ENCODE data around the gene LUZP1.

The LUZP1 gene

DNA sequence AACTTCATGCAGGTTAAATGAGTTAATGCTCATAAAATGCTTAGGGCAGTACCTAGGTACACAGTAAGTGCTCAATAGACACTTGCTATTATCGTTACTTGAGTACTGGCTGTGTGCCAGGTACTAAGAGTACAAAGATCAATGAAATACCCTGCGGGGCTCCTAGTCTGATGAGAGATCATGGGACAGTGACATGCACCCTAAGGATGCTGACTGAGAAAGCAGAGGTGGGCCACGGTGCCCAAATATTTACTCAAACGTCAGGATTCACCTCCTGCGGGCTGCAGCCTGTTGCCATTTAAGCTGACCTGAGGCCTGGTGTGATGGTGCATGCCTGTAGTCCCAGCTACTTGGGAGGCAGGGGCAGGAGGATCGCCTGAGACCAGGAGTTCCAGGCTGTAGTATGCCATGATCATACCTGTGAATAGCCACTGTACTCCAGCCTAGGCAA is 19.8 kb upstream of the LUZP1 start:
- DNase-seq = no peak

DNA sequence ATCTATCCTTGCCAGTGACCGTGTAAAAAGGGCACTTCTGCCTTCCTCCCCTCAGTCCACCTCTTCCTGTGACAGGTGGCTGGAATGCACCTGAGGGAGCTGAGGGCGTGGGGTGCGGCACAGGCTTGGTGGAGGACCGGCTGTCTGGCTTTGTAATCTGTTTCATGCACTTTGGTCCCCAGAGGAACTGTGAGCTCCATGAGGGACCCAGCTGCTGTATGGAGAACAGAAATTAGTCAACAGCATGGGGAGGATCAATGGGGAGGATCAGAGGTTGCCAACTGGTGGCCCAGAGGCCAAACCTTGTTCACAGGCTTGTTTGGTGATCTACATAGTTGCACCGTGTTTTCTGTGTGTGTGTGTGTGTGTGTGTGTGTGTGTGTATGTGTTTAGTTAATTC is 19.0 kb upstream of the LUZP1 start:
- DNase-seq = no peak

DNA sequence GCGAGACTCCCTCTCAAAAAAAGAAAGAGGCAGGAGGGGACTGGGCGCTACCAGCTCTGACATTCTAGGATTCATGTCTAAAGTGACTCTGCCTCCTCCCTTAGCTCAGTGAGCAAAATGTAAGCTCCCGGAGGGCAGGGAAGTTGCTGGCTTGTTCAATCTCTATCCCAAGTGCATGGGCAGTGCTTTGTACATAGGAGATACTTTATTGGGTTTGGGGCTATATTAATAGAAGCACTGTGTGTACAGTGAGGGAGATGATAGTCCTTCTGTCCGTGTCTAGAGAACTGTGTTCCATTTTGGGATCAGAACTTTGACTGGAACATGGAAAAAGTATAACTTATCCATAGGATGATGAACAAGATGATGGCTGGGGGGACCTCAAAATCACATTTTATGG is 16.7 kb upstream of the LUZP1 start:
- no peak for DNase-seq

DNA sequence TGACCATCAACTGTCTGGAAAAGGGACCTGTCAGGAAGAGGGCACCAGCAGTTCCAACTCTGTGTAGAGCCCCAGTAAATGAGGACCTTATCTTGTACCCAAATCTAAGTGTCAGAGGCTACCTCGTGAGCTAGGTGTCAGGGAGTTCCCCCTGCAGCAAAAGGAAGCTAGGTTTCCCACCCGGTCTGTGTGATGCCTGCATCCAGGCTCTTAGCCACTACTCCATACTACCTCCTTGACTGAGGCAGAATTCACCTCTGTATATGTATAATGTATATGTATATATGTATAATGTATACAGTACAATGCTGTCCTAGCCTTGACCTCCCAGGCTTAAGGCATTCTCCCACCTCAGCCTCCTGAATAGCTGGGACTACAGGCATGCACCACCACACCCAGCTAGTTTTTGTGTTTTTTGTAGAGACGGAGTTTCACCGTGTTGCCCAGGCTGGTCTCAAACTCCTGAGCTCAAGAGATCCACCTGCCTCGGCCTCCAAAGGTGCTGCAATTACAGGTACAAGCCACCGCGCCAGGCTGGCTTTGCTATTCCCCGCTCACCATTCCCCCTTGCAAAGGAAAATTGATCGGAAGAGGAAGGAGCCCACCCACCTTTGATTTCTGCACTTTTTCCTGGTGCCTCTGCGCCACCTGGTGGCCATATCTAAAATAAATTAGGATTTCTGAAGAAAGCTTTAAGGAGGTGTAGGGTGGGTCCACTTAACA is 15.7 kb upstream of the LUZP1 start:
- peak; percentile 55 for DNase-seq

DNA sequence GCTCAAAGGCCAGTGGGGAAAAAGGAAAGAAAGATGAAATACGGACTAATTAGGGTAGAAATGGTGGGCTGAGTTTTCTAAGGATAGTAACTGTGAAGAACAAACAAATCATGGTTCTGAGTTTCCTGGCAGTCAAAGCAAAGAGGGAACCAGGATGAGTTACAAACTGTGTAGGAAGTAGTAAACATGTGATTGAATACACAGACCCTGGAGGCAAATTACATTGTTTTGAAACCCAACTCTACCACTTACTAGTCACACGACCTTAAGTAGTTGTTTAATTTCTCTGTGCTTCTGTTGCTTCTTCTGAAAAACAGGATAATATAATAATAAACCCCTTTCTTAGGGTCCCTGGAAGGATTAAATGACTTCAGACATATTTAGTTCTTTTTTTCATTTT is 11.2 kb upstream of the LUZP1 start:
- no peak for DNase-seq

DNA sequence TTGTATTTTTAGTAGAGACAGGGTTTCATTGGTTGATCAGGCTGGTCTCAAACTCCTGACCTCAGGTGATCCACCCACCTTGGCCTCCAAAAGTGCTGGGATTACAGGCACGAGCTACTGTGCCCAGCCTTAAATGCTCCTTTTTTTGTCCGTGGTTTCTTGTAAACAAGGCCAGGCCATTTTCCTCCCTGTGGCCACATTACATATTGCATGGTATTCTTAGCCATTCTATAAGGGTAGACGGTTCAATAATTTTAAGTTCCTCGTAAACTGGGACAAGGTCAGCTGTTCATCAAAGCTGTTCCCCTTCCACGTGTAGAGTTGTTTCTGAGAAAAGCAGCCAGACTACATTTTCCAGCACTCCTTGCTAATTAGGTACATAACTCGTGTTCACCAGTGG is 10.3 kb upstream of the LUZP1 start:
- no peak for DNase-seq

DNA sequence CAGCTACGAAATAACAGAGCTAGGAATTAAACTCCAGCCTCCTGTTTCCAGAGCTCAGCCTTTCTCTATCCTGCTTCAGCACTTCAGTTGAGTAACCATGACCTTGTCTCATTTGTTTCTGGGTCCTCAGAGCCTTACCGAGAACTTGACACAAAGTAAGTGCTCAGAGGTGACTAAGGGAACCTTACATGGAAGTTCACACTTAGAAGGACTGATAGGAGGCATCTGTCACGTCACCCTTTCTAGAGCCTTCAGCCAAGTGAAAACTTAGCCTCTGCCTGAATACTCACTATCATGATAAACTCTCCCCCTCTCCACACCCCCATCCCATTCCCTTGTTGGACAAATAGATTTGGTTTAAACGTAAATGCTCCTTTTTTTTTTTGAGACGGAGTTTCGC is 9.8 kb upstream of the LUZP1 start:
- no peak for DNase-seq

DNA sequence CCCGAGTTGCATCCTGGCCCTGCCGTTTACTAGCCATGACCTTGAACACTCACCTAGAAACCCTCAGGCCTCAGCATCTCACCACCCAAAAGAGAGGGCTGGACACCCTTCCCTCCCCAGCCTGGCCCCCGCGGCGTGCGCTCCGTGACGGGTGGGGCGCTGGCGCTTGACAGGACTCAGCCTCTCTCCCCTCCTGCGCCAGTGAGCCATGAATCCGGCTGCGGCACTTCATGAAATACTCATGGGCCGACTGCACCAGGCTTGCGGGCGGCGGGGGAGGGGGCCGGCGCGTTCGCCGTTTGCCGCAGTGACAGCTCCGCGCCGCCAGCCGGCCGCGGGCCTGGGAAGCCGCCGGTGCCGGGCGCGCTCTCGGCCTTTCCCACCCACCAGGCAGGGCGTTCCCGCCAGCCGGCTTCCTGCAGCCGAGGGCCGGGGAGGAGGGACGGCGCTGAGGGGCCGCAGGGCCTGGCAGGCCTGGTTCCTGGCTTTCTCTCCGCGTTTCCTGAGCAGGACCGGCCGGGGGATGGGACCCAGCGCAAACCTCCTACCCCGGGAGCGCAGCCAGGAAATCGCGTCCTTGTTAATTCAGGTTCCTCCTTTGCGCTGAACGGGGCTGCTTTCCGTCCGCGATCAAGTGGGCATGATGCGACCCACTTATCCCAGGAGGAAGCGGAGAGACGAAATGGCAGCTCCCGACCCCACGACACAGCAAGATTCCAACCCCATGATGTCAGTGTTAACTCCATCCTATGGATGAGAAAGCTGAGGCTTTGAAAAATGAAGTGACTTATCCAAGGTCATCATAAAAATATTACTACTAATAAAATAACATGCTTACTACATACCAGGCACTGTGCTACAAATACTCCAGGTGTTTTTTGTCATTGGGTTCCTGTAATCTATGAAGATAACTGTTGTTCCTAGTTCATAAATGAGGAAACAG is 9.1 kb upstream of the LUZP1 start:
- peak; percentile 27 for DNase-seq

DNA sequence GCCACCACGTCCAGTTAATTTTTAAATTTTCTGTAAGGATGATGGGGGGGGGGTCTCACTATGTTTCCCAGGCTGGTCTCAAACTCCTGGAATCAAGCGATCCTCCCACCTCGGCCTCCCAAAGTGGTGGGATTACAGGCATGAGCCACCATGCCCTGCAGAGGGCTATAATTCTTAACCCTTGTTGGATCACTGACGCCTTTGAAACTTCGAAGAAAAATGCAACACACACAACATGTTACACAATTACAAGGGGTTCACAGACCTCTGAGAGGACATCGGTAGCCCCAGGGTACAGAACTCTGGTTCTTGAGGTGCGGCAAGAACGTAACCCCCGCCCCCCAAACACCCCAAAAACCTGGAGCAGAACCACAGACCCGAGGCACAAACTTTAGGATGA is 8.4 kb upstream of the LUZP1 start:
- no peak for DNase-seq

DNA sequence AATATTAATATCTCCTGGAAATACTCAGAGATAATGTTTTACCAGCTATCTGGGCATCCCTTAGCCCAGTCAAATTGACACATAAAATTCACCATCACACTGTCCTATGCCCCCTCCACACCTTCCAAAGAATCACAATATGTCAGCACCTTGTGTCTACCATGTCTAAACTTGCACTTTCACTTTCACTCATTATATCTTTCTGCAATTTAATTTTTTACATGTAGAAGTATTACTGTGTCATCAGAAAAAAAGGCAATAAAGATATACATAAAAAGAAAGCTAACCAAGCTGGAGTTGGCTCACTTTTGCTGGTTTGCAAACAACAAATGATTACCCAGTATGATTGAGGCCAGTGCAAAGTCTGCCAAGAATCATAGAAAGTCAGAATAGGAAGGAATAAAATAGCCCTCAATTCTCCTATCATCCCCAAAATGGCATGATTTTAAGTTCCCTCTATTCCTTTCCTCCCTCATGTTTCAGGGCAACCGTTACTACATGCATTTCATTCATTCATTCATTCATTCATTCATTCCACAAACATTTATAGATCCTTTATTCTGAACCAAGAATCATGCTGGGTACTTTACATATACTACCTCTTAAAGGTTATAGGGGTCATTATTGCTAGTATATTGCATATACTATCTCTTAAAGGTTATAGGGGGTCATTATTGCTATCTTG is 5.9 kb upstream of the LUZP1 start:
- DNase-seq = no peak

DNA sequence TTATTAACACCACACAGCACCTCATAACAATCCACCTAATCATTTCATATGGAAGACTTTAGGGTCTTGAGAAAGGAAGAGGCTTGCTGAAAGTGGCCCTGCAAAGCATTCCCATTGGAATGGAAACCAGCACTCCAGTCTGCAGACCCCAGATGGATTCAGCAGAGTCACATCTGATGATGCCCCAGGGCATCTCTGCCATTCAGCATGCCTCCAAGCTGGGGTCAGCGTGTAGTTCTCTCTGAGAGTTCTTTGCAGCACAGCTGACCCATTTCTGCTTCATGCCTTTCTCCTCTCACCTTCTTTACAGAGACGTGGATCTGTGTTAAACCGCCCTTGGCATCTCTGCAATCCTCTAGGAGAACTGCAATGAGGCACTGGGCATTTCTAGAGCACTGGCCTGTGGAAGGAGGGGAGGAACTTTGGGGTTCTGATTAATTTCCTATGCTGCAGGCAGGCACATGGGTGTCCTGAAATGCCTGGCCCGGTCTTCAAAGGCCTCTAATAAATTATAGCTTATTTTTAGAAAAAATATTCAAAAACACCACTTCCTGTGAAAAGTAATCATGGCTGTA is 2.6 kb upstream of the LUZP1 start:
- no peak for DNase-seq

DNA sequence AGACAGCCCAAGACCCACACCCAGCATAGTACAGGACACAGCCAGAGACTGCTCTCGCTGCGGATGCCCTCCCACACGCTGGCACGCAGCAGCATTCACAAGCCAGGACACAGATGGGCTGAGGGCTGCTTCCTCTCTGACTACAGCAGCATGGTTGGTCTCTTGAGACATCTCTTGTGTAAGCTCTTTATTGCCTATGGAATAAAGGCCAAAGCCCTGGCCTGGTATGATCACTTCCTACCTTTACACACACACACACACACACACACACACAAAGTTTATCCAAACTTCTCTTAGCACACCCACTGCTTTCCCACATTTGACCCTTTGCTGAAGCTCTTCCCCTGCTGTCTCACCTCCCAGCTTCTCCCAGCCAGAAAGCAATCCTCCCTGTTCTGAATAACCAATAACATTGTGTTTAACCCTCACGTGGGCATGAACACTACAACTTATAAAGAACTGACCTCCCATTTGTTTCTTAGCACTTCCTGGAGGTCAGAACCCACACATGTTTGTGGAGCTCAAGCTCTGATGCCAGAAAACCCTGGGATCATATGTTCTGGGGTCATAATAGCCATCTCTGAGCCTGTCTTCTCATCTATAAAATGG is 1.2 kb upstream of the LUZP1 start:
- no peak for DNase-seq

DNA sequence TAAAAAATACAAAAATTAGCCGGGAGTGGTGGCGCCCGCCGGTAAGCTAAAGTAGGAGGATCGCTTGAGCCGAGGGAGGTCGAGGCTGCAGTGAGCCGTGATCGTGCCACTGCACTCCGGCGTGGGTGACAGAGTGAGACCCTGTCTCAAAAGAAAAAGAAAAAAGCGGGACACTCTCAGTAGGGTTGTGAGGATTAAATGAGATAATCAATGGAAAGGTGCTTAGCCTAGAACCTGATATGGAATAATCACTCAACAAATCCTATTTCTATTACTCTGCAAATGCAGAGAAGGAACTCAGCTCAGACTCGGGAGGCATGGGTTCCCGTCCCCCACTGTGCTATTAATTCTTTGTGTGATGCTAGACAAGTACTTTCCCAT is 529 bp upstream of the LUZP1 start:
- no peak for DNase-seq

DNA sequence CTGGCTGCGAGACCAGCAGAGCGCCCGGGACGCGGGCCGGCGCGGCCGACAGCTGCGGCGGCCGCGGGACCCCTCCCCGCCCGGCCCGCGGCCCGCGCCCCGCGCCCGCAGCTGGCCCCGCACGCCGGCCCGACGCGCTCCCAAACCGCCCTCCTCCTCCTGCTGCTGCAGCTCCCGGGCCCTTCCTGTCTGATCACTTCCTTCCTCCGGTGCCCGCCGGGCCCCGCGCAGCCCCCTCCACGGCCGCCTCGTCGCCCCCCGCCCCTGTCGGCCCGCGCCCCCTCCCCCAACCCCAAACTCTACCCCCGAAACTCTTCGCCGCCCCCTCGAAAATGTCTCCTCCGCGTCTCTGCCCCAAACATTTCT is 594 bp downstream of the LUZP1 start:
- DNase-seq = no peak

DNA sequence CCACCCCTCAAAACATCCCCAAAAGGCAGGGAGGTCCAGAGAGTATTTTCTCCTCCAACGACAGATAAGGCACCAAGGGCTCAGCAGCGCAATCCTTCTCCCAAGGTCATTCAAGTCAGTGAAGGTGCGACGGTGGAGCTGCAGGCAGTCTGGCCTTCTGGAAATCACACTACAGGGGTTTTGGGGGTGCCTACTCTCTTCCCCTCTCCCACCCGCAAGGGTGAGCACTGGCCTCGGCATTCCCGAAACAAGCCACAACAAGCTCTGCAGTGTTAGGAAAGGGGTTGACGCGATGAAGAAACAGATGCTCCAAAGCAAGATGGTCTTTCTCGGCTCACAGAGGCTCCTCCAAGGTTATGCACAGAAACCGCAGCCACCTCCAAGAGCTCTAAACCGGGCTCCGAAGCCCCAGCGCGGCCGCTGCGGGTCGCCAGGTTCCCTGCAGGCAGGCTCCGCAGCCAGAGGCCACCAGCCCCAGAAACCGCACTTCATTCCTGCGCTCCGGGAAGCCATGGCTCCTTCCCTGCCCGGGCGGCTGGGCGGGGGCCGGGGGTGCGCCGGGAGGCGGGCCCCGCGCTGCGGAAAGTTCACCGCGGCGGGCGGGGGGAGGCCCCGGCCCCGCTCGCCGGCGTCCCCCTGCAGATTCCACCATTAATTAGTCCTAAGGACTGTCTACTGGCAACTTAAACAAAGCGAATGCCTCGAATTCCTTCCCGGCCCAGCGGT is 1.1 kb downstream of the LUZP1 start:
- no peak for DNase-seq

DNA sequence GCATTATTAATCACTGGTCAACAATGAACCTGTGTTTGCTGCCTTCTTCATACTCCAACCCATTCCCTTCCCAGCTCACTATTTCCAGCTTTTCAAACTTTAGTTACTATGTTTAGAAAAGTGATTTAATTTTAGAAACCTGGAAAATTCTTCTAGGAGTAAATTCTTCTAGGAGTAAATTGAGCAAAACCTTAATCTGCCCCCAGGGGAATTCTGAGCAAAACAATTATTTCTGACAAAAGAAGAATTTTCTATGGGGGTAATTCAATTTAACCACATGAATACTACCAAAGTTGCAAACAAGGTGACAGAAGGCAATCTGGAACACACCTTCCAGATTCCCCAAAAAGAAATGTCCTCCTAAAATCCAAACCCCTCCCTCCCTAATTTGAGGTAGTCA is 1.8 kb downstream of the LUZP1 start:
- no peak for DNase-seq

DNA sequence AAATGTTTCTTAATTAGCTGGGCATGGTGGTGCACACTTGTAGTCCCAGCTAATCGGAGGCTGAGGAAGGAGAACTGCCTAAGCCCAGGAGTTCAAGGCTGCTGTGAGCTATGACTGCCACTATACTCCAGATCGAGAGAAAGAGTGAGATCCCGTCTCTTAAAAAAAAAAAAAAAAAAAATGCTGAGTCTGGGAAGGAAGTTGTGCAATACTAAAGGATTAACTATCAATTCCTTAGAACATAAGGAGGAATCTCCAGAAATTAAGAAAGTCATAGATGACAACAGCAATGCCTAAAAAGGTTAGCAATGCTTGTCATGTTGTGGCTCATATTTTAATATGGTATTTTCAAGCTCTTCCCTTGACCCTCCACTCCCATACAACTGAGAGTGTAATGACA is 5.3 kb downstream of the LUZP1 start:
- DNase-seq = no peak

DNA sequence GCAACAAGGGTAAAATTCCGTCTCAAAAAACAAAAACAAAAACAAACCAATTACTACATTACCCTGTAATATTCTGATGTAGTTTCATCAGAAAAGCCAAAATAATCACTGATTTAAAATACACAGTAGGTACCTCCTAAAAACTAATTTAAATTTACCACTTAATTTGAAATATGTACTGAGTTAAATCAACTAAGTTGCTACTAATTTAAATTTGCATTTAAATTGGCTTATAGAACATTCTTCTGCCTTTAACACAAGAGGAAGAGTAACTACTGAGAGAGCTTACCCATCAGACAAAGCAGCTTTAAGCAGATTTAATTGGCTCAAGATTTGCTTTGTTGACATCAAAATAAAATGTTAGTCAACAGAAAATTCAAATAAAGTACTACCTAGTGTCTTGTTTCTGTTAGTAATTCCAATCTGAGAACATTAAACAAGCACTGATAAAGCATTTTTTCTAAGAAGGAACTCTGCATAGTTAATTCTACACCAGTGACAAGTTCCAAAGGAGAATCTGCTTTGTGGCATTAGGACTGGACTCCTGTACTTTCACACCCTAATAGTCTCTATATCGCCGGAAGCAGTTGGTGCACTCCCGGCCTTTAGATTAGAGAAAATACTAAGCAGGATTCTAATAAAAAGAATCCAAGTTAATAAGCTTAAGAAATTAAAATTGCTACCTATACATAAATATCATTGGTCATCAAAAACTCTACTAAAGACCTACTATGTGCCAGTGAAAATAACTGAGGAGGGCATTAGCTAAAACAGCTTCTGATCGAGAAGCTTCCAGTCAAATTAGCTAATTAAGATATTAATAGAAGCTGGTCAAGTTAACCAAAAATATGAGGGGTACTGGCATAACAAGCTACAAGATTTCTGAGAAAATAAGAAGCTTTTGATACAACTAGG is 8.4 kb downstream of the LUZP1 start:
- DNase-seq = no peak

DNA sequence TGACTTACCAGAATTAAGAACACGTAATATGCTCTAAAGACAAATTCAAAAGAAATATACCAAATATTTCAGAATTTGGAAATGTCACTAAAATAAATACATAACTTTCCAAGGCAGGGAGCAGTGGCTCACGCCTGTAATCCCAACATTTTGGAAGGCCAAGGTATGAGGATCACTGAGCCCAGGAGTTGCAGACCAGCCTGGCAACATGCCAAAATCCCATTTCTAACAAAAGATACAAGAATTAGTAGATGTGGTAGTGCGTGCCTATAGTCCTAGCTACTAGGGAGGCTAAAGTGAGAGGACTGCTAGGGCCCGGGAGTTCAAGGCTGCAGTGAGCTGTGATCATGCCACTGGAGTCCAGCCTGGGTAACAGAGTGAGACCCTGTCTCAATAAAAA is 11.7 kb downstream of the LUZP1 start:
- no peak for DNase-seq

DNA sequence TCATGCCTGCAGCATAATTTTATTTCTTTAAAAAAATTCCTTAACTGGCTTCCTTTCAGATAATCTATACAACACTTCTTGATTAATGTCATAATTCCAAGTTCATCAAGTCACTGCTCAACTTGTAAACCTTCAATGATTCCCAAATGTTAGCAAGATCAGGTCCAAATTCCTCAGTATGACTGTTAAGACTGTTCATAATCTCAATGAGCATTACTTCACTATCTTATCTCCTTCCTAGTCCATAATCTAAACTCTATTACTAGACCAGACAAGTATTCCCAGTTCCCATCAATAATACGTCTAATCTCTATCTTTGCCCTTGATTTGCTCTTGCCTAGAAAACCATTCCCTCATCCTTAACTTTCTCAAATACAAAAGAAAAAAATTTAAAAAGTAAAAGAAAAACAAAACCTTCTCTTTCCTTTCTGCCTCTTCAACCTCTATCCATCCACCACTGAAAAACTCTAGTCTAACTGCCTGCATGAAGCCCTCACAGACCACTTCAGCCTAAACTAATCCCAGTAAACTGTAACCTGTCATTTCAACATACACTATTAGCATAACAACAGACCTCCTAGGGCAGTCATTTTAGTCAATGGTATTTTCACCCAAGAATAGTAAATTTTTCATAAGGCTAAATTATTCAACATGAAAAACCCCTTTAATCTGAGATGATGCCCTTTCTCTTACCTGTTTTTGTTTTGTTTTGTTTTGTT is 15.5 kb downstream of the LUZP1 start:
- DNase-seq = no peak

DNA sequence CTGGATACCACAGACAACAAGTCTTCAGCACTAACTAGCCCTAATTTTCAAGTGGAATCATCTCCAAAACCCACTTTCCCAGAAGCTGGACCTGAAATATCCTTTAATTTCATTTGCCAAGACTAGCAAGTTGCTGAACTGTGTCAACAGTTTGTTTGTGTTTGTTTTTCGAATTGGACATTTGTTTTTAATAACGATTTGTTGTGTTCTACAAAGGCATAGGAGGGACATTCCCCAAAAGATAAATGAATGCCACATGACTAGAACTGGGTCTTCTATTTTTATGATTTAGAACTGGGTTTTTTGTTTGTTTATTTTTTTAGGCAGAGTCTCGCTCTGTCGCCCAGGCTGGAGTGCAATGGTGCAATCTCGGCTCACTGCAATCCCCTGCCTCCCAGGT is 17.9 kb downstream of the LUZP1 start:
- no peak for DNase-seq

Data from CD4-positive, alpha-beta T cell treated with Interleukin-4 for 4 hours (primary cell).